GM18511 (cell line): ENCODE measurements around the gene DOCK9.
A peak's percentile ranks its signal among the peaks of the same experiment; 100 is the strongest.

Experiments
- ATAC-seq: cut with Tn5 transposase; IDR thresholded peaks from one replicate; pipeline ENCODE4 v1.9.1; 2021; ENCODE audit warnings: mild to moderate bottlenecking, moderate library complexity; ENCODE audit not compliant: unreplicated experiment

Gene DOCK9

DNA sequence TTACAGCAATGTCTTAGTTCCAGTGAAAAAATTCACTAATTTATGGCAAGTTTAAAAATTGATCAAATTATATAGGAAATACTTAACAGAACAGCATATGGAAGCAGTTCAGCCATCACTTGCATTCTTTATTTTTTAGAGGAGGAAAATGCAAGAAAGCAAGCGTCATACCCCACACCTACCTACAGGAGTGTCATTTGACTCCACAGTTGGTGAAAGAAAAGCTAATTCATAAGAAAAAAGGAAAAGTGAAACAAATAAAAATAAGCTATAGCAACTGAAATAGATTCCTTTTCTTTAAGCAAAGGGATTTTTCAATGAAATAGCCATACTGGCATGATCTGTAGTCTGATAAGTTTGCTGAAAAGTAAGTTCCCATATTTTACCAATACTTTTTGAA lies 111.0 kb downstream of the DOCK9 start:
- no peak for ATAC-seq

DNA sequence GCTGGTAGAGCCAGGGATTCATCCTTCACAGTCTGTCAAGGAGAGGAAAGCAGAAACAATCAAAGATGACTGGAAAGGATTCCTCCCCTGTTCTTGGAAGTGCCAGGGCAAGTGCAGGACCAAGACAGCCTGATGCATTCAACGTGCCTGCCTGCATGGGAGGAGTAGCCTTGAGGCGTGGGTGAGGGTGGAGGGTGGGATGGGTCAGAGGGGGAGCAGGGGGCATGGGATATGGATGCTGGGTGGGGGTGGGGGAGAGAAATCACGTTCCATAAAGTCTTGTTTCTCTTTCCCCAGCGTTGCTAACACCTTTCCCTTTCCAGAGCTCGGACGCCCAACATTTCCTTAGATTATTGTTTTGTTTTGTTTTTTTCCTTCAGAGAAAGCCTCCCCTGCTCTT lies 117.4 kb downstream of the DOCK9 start:
- ATAC-seq: no peak

DNA sequence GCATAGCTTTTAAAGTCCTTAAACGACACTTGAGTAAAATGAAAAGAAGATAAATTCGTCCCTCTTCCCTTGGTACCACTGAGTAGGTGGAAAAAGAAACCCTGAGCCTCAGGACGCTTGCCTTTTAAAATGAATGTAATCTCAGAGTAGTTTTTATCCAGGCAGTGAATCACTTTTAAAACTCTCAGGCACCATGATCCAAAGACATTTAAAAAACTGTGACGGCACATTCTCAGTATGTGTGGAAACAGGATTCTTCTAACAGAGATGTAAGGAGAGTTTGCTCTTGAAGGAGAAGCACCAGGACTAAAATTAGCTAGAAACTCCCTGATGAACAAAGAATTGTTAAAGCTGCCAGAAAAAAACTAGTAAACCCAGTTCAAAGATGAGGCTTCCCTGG lies 119.7 kb downstream of the DOCK9 start:
- ATAC-seq: no peak

DNA sequence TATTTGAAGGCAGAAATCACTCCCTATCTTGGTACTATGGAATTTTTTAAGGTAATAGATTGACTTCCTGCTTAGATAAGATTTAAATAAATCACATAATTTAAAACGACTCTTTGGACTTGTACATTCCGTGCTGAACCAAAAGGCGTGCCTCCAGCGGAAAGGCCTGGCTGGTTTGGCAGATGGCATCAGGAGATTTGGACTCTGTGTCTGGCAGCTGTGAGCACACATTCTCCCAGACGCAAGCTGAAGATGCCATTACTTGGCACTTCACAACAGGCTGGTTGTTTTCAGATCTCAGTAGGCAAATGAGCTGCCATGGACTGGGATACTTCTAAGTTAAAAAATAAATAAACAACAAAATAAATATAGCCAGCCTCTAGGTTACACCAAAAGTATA lies 120.9 kb downstream of the DOCK9 start:
- ATAC-seq: no peak

DNA sequence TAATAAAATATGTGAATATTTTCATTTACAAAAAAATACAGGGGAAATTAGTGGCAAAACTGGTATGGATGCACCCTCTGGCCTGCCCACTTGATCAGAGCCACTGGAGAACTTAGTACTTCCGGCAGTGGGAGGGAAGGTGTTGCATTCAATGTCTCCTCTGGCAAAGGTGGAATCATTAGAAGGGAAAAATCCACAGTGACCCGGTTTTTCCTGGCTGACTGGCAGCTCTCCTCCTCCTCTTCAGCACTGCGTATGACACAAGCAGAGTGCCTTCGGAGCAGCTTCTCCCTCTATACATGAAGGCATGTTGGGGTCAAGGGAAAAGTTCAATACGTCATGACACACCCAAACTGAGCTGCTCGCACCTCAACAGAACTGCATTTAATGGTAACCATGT lies 123.4 kb downstream of the DOCK9 start:
- no peak for ATAC-seq

DNA sequence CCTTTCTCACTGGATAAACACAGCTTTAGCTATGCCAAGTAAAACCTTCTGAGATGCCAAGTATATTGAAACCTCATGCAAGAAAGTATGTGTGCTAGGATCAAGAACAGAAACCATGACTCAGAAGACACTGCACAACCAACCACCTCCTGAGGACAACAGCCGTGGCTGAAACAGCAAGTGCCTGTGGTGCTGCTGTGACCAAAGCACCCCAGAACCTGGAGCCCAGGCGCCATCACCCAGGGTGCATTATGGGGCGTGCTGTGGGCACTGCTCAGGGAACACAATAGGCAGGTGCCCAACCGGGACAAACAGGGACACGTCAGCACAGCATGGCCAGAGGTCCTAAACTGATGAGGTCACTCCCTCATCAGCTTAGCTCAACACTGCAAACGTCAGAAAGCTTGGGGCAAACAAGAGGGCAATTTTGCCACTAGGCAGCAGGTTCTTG lies 124.1 kb downstream of the DOCK9 start:
- peak; percentile 100 for ATAC-seq

DNA sequence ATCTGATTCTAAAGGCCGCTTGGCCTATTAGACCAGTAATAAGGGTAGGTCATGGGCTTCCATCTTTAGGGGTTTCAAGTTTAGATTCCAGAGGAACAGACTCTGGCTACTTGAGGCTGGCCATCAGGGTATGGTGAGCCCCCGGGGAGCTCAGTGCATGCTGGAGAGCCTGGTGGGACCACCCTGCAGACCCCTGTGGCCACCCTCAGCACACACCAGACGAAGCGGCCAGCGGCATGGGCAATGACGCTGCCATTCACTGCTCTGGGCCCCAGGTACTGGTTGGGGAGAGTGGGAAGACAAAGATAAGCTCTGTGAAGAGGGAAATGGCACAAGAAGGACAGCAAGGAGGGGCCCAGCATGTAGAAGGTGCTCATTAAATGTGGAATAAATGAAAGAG lies 126.6 kb downstream of the DOCK9 start:
- no peak for ATAC-seq

DNA sequence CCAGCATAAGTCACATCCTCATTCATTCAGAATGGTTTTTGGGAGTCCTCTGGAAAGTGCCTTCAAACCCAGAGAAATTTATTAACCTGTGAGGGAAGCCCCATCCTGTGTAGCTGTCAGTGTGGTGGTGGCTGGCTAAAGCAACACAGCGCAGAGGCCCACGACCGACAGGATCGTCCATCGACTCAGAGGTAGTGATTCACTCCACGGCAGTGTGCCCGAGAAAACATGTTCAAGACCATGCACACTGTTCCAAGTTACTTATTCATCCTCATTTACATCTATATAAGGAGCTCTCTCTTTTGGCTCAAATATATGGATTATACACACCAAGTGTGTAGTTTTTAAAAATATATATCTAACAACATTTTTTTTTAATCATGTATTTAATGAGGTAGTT lies 129.1 kb downstream of the DOCK9 start:
- no peak for ATAC-seq

DNA sequence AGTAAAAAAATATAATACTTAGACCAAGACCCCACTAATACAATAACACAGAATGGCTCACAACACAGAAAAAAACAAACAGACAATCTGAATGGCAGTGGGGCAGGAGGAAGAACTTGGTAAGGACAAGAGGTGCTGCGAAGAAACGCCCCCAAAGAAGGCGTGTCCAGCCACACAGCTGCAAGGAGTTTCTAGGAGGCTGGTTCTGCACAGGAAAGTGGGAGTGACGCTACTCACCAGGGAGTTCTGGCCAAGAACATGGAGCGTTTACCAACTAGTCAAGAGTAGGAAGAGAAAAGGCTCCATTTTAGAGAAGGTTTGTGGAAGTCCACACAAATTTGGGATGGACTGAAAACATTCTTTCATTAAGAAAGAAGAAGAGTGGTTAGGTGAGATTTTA lies 130.1 kb downstream of the DOCK9 start:
- no peak for ATAC-seq

DNA sequence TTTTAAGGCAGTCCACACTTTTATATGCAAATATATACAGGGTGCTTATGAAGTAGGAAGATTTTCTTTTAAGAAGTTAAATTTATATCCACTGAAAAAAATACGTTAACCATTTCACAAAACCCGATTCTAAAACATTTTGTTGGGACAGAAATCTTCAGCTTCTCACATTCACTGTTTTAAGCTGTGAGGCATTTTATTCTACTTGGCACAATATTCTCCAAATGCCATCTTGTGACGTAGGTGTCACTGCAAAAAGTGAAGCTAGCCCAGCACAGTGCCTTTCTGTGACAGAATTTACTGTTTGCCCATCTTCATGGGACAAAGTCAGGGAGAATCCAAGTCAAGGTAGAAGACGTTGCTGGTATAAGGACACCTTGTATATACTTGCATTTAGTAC lies 130.9 kb downstream of the DOCK9 start:
- ATAC-seq: no peak

DNA sequence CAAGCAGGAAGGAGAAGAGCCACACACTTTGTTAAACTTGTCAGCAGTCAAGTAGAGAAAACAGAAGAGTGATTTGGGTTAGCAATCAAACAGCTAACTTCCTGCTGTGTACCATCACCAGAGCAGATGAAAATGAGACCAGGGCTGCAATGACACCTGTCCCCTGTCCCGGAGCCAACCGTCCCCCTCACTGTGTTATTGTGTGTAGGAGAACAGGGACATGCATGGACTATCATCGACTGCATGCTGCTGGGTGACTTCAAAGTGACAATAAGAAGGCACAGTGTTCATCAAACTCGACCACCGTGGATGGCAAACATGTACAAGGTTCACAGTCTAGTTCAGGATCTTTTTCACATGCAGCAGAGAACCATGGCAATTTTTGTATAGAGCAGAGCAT lies 131.3 kb downstream of the DOCK9 start:
- ATAC-seq: no peak

DNA sequence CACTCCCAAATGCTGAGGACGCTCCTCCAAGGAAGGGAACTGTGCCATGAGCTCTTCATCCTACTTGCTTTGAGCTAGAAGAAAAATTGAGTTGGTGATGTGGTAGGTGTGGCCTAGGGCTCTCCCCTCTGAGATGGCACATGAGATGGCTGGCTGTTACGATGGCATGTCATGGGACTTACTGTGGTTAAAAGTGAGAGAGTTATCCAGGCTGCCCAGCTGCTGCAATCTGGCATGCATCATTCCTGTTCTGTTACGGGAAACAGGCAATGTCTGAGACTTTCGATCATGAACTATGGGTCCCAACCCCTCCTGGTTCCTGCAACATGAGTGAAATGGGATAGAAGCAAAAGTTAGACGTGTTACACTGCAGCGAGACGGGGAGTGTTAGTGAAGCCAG lies 132.1 kb downstream of the DOCK9 start:
- no peak for ATAC-seq

DNA sequence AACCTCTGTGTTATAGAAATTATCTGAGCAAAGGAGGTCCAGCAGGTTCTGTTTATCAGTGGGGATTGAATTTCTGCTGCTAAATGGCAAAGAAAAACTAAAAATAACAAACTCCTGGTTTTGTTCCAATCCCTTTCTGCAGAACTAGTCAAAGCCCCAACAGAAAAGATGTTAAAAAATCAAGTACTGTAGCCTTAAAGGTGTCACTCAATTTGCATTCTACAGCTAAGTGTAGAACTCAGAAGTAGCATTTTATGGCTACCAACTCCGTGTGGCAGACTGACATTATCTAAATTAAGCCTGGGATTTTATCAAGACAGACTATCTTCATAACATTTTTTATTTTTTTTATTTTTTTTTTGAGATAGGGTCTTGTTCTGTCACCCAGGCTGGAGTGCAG lies 133.8 kb downstream of the DOCK9 start:
- ATAC-seq: no peak

DNA sequence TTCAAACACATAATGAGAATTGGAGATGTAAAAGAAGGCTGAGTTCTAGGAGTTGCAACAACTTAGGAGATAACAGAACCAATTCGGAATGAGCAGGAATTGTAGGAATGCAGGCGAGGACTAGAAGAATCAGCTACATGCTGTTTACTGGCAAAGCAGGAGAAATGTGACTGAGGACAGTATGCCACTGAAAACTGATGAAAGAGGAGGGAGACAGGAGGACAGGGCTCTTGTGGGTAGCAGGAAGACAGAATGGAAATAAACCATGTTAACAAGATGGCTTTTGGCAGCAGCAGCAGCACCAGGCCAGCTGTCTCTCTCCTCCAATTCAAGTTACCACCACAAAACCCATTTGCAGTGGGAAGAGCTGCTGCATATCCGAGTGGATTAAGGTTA lies 134.4 kb downstream of the DOCK9 start:
- no peak for ATAC-seq

DNA sequence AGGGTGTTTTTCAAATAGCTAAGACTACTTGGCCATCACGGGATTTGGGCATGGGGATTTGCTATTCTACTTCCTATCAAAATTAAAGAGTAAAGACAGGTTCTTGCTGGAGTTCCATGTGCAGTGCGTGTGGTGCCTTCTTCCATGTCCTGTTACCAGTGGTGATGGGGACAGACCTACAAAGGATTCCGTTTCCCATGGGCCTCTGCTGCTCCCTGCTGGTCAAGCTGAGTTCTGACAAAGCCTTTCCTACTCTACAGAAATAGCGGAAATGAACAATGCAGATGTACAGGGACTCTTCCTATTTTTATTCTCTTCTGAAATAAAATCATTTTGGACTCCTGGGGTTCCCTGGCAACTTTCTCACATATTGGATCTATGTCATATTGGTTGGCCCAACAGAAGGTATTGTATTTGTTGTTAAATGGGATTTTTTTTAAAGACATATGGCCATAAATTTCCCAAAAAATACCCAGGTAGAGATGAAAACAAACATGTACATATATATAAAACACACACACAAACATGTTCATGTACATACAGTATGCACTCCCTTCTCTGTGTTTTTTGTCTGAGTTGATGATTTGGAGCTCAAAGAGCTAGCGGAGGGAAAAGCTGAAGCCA lies 134.9 kb downstream of the DOCK9 start:
- peak; percentile 86 for ATAC-seq

DNA sequence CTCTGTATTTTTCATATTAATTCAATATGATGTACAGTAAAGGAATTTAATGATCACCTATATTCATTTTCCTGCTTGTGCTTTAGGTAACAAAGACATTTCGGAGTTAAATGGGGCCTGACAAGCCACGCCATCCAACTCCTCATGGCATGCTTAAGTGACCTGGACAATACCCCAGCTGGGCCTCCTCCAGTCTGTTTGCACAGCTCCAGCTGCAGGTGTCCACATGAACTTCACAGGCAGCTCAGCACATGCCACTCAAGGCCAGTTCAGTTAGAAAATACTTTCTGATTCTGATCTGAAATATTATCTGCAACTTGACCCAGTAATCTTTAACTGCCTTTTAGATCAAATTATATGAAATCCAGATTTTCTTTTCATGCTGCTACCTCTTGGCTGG lies 135.8 kb downstream of the DOCK9 start:
- ATAC-seq: no peak

DNA sequence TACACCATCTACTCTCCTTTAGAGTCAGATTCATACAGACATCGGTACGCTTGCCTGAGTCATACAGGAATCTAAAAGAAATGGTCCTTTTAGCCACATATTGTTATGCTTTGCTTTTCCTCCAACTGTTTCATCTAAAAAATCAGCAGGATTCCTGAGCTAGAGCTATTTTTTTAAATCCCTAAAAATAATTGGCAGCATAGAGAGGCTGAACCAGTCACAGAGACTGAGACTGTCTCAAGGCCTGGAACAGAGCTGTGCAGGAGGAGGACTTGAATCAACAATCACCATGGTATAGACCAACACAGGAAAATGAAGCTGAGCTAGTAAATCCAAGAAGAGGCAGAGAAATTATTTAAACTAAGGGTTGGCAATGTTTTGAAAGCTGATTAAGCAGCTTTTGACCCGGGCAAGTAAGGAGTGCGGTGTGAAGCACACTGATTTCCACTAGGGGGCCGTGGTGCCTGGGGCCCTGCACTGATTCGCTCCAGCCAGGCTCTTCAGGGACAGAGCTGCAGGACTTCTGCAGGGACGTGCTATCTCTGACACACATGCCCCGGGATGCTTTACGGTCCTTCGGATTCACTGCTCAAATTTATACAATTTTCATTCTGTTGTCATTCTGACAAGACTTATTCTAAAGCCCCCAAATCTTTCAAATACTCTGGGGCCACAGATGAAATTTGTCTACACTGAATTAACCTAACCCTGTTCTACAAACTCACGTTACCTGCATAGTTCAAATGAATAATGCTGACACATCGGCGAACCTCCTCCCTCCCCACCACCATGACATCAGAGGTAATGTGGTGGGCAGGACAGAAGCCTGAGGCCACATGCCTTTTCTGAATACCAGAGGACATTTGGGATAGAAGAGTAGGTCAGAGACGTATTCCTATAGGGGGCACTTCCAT lies 137.8 kb downstream of the DOCK9 start:
- peak; percentile 95 for ATAC-seq

DNA sequence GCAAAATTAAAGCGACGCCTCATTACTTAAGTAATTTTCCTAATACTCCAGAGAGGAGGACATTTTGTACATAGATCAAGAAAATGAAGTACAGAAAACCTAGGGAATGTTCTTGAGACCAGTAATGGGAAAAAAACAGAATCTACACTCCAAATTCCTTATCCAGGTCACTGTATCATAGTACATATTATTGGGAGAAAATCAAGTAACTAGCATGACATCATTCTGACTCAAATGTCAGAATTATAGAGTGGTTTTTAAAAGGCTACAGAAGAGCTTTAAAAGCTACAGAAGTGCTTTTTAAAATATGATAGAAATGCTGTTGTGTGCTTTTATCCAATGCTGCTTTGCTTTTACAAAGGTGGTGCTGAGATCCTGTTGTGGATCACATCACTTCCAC lies 139.1 kb downstream of the DOCK9 start:
- no peak for ATAC-seq

DNA sequence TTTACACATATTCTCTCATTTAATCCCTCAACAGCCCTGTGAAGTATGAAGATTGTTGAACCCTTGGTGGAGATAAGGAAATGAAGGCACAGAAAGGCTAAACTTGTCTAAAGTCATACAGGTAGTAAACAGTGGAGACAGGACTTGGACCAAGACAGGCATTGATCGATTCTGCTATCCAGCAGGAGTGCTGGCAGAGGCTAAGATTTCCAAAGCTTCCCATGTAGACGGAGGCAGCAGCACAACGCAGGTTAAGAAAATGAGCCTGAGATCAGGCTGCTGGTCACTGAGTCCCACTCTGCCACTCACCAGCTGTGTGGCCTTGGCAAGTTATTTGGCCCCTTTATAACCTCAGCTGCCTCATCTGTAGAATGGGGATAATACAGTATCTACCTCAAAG lies 140.0 kb downstream of the DOCK9 start:
- ATAC-seq: no peak

DNA sequence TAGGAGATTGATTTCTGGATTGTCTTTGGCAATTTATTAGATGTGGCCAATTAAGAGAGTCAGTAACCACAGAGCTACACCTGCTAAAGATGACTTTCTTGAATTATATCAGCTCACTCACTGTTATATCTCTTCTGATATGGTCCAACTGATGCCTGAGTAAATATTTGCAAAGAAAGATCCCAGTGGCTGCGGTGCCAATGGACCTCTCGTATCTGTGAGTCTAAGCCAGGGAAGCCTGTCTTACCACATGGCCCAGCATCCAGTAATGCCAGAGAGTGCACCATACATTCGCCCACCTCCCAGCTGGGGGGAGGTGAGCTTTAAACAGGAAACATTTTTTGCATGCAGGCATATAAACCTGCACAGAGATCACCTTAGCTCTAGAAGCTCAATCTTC lies 142.7 kb downstream of the DOCK9 start:
- no peak for ATAC-seq

DNA sequence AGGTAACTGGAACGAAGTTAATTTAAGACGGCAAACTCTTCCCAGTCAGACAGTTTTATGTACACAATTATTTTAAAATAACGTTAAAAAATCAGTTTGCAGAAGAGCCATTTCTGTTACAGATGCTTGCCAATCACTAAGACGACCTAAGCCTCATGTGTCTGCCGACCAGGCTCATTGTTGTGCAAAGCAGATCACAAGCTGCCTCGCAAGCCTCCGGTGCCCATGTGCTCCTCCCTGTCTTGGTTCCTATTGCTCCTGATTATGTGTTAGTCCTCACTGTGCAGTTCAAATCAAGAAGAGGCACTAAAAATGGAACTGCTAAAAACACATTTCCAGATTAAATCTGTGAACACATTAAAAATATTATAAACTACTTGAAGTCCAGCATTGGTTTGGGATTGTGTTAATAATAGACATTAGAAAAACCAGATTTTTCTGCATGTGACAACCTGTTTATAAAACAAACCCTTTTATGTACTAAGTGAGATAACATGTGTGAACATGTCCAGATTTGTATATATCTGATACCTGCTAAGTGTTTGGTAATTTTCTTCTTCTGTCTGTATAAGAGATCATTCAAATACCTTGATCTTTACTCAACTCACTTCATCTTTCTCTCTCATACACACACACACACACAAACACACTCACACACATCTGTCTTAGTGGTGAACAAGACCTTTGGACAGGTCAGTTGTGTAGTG lies 143.5 kb downstream of the DOCK9 start:
- no peak for ATAC-seq

DNA sequence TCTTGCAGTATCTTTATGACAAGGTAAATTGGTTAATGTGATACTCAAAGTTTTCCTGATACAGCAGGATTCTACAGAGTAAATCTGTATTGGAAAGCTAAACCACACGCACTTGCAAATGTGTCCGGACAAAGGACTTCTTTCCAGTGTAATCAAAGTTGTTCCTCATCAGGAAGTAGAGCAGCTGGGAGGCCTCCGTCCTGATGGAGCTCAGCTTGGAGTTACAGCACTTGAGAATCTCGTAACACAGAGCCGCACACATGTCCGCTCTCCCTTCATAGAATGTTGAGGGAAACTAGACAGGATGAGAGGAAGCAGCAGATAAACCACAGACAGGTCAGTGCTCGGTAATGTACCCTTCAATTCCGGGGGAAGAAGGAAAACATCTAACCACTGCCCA lies 146.6 kb downstream of the DOCK9 start:
- no peak for ATAC-seq
